ENCODE data around the gene FGF14.

Gene FGF14

DNA sequence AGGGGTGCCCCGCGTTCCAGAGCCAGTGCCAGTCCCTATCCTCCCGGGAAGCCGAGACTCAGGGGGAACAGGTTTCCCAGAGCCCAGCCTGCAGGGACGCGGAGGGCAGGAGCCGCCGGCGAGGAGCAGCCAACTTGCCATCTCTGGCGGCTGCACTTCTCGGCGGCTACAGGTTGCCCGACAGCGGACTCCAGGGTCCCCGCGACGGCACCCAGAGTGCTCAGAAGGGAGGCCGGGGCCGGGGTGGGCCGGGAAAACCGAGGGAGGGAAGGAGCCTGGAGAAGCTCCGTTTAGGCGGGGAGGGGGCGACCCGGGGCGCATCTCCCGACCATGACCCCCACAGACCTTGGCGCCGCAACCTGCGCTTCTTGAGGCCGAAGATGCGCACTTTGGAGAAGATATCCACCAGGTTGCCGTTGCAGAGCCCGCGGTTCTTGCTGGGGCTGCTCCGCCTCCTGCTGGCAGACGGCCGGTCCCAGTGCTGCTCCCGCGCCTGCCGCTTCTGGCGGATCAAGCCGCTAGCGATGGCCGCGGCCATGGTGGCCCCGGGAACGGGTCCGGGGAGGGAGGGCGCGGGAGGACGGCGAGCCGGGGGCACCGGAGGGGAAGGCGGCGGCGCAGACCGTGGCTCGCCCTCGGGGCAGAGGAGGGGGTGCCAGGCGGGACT, 485.6 kb downstream of the FGF14 start:
- DNase-seq, result peak; percentile 41

DNA sequence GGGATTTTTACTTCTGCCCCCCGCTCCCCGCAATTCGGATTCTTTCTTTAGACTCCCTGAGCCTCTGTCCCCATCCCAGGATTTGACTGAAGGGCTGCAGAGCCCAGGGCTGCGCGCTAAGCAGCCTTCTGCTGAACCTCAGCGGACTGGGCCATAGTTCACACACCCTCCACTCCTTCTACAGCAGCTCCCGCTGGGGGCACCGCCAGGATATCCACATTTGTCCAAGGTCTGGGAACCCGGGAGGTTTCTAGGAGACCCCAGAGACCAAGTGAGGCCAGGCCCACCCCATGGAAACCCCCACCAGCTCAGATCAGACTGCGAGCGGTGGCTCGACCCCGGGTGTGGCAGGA, 486.1 kb downstream of the FGF14 start:
- DNase-seq, result peak; percentile 50

- DNase-seq, result peak; percentile 76
Measured at GRCh38 chr13:101915331-101915730, 486.5 kb downstream of the FGF14 start.

DNA sequence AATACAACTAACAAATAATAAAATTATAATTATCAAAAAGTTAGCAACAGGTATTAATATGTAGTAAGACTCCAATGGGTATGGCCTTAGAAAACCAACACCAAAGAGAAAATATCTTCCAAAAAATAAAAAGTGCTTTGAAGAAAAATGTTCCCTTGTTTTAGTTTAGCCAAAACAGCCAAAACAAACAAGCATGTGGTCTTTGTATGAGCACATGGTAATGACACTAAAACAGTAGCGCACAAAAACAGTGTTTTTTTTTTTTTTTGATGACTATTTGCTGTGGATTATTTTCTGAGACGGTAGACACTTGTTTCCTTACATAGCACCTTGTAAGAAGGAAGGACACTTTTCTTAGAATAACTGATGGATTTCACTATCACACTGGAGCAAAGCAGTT, 490.1 kb downstream of the FGF14 start:
- DNase-seq, result no peak

- DNase-seq, result no peak
Measured at GRCh38 chr13:101903890-101904289, 498.0 kb downstream of the FGF14 start.

DNA sequence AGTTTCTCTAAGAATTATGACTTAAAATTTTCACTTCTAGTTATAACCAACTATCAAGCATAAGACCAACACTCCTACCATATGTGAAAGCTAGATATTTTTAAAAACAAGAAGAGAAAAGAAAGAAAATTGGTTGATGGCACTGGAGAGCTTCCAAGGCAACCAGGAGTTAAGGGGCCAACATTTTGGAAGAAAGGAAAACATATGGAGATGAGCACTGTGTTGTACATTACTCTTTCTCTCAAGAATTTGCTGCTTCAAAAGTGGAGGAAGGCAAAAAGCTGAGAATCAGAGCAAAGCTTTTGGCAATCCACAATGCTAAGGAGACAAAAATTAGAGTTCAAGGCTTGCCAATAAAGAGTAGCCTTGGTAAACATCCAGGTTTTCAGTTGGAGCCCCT, 503.2 kb downstream of the FGF14 start:
- no peak for DNase-seq

GRCh38 chr13:101896541-101896940, 505.3 kb downstream of the FGF14 start:
- DNase-seq, result no peak

DNA sequence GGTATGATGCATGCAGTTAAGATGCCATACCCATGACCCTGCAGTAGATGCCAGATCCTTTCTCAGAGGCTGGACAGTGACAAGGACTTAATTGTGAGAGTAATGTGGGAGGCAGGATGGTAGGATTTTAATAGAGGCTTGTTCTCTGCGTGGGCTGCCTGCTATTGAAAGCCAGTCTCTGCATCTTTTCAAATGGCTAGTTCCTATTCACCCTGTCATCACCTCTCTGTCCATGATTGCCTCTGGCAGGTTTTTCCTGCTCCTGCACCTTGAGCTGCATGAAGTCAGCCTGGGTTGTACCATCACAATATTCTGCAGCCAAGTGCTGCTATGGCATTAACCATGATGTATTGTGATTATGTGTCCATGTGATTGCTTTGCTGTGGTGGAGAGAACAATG, 508.8 kb downstream of the FGF14 start:
- DNase-seq, result no peak

GRCh38 chr13:101892296-101892695, 509.6 kb downstream of the FGF14 start:
- no peak for DNase-seq

GRCh38 chr13:101881593-101881992, 520.3 kb downstream of the FGF14 start:
- DNase-seq, result no peak

DNA sequence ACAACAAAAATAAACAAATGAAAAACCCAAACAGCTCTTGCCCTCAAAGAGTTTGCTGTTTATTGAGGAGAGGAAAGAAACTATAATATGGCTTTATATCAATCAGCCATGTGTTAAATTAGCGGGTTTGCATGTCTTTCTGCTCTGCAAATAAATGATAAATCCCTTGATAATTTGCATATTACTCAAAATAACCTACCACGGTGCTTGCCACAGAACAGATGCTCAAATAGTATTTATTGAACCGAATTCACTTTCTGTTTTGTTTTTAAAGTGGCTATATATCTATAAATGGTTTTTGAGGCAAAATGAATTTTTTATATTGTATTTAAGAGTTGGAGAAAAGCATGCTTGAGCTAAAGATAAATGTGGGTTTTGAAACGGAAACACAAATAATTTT, 521.3 kb downstream of the FGF14 start:
- DNase-seq, result no peak

DNA sequence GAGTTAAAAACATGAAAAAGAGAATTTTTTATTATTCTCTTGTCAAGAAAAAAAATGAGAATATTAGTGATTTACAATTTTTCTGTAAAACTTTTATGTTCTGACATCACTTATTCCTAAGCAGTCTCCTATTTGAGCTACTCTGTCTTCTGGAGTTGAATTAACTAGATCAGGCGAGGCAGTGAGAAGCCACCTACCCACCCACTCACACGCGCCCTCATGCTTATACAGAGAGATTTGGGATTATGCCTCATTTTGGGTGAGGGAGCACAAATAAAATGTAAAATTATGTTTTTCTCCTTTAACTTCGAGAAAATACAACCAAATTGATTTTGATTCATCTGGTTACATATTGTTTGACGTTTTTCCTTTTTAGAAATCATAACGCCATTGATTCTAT, 524.9 kb downstream of the FGF14 start:
- DNase-seq, result no peak

DNA sequence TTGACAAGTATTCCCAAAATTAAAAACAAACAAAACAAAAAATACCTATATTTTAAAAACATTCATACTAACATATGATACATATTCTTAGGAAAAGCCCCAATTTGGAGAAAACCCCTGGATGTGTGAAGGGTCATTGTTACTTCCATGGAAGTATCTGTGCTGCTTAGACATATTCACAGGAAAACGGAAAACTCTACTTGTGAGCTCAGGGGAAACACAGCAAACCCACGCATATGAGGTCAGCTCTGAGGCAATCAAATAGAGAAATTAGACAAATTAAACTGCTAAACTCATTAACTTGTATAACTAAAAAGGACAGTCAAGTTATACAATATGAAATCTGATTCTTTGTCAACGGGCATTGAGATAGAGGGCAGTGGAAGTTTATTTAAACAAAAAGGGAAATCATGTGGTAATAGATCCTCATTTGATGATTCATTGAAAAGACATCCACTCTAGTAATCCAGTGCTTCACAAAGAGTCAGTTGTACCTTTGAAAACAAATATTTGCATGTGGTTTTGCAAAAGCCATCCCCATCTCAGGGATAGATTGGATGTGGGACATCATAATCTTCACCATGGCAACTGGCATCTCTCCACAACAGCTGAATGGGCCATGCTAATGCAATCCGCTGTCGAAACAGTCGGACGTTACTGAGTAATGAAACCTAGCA, 526.0 kb downstream of the FGF14 start:
- peak; percentile 78 for DNase-seq

GRCh38 chr13:101875091-101875490, 526.8 kb downstream of the FGF14 start:
- no peak for DNase-seq

DNA sequence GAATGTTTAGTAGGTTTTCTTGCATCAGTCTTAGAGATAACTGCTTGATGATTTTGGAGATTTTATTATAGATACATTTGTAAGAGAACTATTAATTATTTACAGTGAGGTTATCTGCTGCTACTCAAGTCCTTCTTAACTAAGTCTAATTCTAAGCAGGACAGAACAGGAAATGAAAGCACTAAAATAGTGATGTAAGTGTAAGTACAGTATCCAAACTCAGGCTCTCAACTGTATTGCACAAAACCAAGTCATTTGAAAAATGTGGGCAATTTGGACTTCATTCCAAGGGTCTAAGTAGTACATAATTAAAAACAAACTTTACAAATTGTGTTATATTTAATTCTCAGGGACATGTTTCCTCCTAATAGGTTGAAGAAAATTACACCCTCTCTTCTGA, 532.3 kb downstream of the FGF14 start:
- no peak for DNase-seq

DNA sequence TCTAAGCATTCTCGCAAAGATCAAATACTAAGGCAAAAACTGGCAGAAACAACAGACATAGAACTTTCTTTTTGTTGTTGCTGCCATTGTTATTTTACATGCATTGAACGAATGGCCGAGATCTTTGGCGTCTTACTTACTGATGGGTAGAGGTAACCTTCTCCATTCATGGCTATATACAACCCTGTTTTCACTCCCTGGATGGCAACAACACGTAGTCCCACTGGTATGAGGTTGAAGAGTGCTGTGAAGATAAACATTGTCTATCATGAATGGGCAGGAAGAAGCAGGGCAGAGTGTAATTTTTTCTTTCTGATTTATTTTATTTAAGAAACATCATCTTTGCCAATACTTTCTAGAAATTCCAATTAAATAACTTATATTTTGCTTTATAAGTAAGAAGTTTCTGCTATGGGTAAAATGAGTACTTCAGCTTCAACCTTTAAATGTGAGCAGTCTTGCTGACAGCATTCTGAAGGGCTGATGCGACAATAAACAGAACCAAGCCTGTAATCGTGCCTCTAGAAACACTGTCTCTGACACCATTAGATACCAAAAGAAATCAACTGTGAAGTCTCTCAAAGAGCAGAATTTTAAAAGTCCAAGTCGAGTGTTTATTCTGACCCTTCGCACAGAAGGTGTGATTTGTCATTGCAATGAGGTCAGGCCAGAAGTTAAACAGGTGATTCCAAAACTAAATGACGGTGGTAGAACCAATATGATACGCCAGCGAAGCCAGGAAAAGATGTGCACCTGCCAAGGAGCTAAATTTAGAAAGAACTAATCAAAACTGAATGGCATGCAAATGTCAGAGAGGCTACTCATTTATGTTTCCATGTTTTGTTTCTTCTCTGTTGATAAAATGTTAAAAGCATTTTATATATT, 533.0 kb downstream of the FGF14 start:
- DNase-seq, result no peak

- DNase-seq, result no peak
Measured at GRCh38 chr13:101866889-101867581, 534.8 kb downstream of the FGF14 start.

DNA sequence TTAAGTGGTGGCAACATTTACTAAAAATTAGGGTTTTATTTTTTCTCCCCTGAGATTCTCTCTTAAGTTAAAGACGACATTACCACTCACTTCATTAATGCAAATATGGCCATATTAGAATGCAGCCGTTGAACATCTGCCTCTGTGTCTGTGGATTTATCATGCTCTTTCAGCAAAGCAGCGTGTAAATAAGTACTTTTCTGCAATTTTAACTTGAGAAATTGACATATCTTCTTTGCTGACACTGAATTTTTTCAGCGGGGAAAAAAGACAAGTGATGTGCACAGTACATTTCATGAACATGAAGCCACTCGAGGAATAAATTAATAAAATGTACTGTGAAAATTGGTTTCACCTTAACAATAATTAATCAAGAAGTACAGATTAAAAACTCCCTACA, 543.0 kb downstream of the FGF14 start:
- DNase-seq, result no peak

- no peak for DNase-seq
Measured at GRCh38 chr13:101846701-101847100, 555.1 kb downstream of the FGF14 start.

GRCh38 chr13:101846249-101846648, 555.6 kb downstream of the FGF14 start:
- no peak for DNase-seq

DNA sequence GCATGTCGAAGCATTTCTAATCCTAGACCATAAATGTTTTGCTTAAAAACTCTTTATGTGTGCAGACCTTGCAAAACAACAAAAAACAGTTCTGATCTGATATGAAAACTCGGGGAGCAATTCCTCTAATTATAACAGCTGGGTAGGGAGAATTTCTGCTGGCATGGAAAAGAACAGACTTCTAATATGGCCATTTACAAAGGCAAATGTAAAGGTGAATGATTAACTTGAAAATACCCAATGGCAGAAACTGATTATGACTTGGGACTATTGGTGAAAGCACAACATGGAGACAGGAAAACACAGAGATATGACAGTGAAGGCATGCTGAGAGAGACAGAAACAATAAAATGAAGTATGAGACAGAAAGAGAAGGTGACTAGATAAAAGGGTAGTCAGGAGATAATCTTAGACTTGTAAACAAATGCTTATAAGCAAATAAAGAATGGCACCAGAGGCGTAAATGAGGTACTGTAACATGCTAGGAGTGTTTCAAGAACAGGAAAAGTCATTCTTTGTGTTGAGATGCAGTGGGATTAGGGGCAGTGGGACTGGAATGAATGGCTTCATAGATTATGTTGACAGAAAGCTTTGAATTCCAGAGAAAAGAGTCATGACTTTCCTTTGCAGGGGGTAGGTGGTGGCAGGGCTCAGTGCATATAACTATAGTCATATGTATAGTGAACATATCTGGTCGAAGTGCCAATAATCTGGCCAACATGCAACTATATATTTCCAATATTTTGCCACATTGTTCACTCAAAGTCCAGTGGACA, 556.4 kb downstream of the FGF14 start:
- no peak for DNase-seq

DNA sequence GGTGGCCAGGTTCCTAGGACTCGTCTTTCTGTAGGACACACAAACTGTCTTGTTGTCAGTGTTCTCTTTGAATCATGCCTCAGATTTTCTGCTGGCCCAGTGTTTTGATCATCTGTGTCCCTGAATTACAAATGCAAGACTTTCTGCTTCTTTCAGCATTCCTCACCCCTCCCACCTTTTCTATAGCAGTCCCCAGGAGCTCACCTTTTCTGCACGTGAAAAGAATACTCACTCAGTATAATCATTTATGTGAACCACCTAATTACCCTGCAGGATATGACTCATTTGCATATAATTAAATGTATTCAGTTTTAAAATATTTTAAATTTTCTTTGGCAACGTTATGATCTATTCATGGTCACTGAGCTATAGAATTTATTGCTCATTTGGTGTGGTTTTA, 560.1 kb downstream of the FGF14 start:
- DNase-seq, result no peak

DNA sequence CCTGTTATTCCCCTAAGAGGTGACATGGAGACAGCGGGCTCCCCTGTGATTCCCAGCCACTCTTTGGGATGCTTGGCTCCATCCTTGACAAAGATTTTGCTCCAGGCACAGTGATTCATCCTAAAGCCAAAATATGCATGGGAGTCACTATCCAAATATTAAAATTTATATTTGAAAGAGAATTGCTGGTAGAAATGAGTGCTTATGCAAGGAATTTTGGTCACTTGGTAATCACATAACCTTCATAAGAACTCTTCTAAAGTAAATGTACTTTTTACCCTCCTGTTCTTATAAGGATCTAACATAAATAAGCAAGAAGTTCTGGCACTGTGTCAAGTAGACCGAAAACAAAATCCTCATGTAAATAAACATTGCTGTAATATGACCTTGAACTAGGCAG, 563.5 kb downstream of the FGF14 start:
- DNase-seq, result no peak
